Chondrocyte (in vitro differentiated cells): ENCODE data around the gene GRAMD1B. TPM values are rescaled to one million over a fixed set of nuclear protein-coding genes. Genes with fewer than 3 reads are reported as not detected.

Source experiments
- DNase-seq: peaks from one replicate; pipeline ENCODE4 v3.0.0; 2021; ENCODE audit warnings: mixed read lengths, low spot score
- H3K27ac Mint-ChIP-seq: one replicate; pipeline ENCODE4 v1.8.0; 2021; ENCODE audit warnings: mild to moderate bottlenecking, moderate library complexity, mixed read lengths; ENCODE audit not compliant: unreplicated experiment
- H3K27me3 Mint-ChIP-seq: 2 replicates; pipeline ENCODE4 v1.8.0; 2021; ENCODE audit warnings: low read depth, mixed read lengths
- H3K36me3 Mint-ChIP-seq: 2 replicates; pipeline ENCODE4 v1.8.0; 2021; ENCODE audit warnings: low read depth, mixed read lengths
- H3K4me1 Mint-ChIP-seq: 2 replicates; pipeline ENCODE4 v1.8.0; 2021; ENCODE audit warnings: low read depth, mild to moderate bottlenecking, mixed read lengths
- H3K4me3 Mint-ChIP-seq: one replicate; pipeline ENCODE4 v1.8.0; 2021; ENCODE audit warnings: mild to moderate bottlenecking, moderate library complexity, mixed read lengths; ENCODE audit not compliant: unreplicated experiment
- H3K9me3 Mint-ChIP-seq: 2 replicates; pipeline ENCODE4 v1.8.0; 2021; ENCODE audit warnings: low read depth, mixed read lengths
- total RNA-seq: library from RNA; stranded (reverse); gene quantifications from 3 replicates; pipeline ENCODE4 v1.2.1, GENCODE V29; 2021
- TF ChIP-seq, protein P1 (sequence below): fragments of 200-600 bp; sonication (generic); IDR thresholded peaks from 2 replicates; pipeline ENCODE4 v1.5.0; 2021; ENCODE audit warnings: antibody characterized with exemption, mild to moderate bottlenecking, moderate library complexity

The GRAMD1B gene
- total RNA-seq, 1 donor from 2014 or later: 0.99 TPM

DNA sequence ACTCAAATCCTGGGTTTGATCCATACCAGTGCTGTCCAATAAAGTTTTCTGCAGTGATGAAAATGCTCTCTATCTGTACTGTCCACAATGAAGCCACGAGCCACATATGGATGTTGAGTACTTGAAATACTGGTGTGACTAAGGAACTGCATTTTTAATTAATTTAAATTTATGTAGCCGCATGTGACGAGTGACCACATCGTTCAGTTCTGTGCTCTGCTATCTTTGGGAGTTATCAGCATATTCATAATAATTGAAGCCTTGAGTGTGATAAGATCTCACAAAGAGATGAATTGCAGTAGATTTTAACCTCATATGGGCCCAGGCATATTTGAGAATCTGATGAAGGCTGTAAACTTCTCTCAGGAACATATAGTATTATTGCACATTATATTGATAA is 40.8 kb downstream of the GRAMD1B start:
- Mint-ChIP-seq H3K27me3 (no peaks in the 10 kb centered on the region), H3K4me3 (no peak overlapping the region), H3K27ac (no peak overlapping the region), H3K4me1 (peaks cover 22% of the 10 kb centered on the region), H3K36me3 (no peaks in the 10 kb centered on the region), H3K9me3 (no peaks in the 10 kb centered on the region)
- DNase-seq: no peak
- TF ChIP-seq, protein P1, sequence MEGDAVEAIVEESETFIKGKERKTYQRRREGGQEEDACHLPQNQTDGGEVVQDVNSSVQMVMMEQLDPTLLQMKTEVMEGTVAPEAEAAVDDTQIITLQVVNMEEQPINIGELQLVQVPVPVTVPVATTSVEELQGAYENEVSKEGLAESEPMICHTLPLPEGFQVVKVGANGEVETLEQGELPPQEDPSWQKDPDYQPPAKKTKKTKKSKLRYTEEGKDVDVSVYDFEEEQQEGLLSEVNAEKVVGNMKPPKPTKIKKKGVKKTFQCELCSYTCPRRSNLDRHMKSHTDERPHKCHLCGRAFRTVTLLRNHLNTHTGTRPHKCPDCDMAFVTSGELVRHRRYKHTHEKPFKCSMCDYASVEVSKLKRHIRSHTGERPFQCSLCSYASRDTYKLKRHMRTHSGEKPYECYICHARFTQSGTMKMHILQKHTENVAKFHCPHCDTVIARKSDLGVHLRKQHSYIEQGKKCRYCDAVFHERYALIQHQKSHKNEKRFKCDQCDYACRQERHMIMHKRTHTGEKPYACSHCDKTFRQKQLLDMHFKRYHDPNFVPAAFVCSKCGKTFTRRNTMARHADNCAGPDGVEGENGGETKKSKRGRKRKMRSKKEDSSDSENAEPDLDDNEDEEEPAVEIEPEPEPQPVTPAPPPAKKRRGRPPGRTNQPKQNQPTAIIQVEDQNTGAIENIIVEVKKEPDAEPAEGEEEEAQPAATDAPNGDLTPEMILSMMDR: no peak

- Mint-ChIP-seq H3K27me3 (no peaks in the 10 kb centered on the region), H3K4me3 (no peak overlapping the region), H3K36me3 (no peaks in the 10 kb centered on the region), H3K27ac (no peak overlapping the region), H3K9me3 (no peaks in the 10 kb centered on the region), H3K4me1 (peaks cover 22% of the 10 kb centered on the region)
- DNase-seq: no peak
- TF ChIP-seq, protein P1: no peak
These were observed 42.3 kb downstream of the GRAMD1B start for GRCh38 chr11:123472236-123472935.

DNA sequence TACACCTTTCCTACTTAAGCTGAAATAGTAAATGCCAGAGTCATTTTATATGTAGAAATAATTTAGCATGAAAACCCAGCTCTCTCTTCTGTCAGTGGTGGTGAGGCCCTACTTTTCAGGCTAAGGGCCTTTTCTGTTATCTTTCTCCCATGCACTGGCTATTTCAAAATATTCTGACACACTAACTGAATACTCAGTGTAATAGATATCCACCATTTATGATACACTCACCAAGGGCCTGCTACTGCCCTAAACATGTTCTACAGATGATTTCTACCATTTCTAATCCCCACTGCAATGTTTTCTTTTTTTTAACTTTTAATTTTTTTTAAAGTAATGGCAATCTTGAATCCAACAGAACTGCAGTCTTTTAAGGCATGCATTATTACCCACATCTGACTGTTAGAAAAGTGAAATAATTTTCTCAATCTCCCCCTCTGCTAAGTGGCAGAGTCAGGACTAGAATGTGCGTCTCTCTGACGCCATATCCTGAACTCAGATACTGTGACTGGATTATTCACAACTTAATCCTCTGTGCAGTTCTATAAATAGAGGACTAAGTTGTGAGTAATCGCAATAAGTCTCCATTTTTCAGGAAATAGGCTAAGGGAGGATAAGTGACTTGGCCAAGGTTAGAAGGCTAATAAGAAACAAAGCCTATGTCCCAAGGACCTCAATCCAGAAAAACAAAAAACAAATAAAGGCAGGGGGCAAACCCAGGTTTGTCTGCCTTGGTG is 44.0 kb downstream of the GRAMD1B start:
- peak overlapping the region; percentile 69 for H3K27ac Mint-ChIP-seq
- H3K36me3 Mint-ChIP-seq: no peaks in the 10 kb centered on the region
- no peaks in the 10 kb centered on the region for H3K27me3 Mint-ChIP-seq
- H3K4me3 Mint-ChIP-seq: no peak overlapping the region
- TF ChIP-seq, protein P1: no peak
- no peaks in the 10 kb centered on the region for H3K9me3 Mint-ChIP-seq
- peaks cover 27% of the 10 kb centered on the region for H3K4me1 Mint-ChIP-seq
- DNase-seq: no peak

- Mint-ChIP-seq H3K4me1 (peaks cover 27% of the 10 kb centered on the region), H3K4me3 (no peak overlapping the region), H3K27ac (peak overlapping the region; percentile 86), H3K36me3 (no peaks in the 10 kb centered on the region), H3K27me3 (no peaks in the 10 kb centered on the region), H3K9me3 (no peaks in the 10 kb centered on the region)
- TF ChIP-seq, protein P1: no peak
- no peak for DNase-seq
These were observed 44.9 kb downstream of the GRAMD1B start for GRCh38 chr11:123474994-123475393.

DNA sequence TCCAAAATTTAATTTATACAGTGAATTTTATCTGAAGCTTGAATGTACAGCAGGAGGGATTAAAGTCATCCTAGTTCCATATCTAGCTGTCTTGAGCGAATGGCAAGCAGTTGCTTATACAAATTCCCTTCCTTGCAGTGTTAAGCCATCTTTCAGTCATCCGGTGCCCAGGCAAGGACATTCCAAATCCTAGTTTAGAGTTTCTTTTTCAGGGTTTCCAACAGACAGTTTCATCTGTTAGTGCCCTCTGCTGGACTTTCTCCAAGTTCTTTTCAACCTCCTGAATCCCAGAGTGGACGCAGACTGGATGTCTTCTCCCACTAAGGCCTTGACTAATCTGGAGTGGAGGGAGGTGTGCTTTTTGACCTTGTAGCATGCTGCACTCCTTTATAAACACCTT is 45.4 kb downstream of the GRAMD1B start:
- peaks cover 27% of the 10 kb centered on the region for H3K4me1 Mint-ChIP-seq
- no peaks in the 10 kb centered on the region for H3K27me3 Mint-ChIP-seq
- H3K27ac Mint-ChIP-seq: peak overlapping the region; percentile 50
- DNase-seq: no peak
- no peak overlapping the region for H3K4me3 Mint-ChIP-seq
- H3K36me3 Mint-ChIP-seq: no peaks in the 10 kb centered on the region
- H3K9me3 Mint-ChIP-seq: no peaks in the 10 kb centered on the region
- TF ChIP-seq, protein P1: peak; percentile 73
